RWPE2 (cell line): ENCODE measurements around the gene ARHGAP36.

Source experiments
- ATAC-seq: fragments of 200-7000 bp; cut with Tn5 transposase; 3 replicates; pipeline ENCODE4 v1.9.1; 2021; ENCODE audit warnings: low read depth
- DNase-seq: peaks from one replicate; pipeline ENCODE4 v3.0.0-alpha.2; 2020; ENCODE audit warnings: low spot score
- H3K27ac ChIP-seq: fragments of 450-650 bp; 2 replicates; pipeline ENCODE4 v1.5.1; 2017; ENCODE audit warnings: mild to moderate bottlenecking; ENCODE audit not compliant: poor library complexity, severe bottlenecking
- H3K27me3 ChIP-seq: fragments of 250-450 bp; sonication (Bioruptor Pico); 2 replicates; pipeline ENCODE4 v1.5.1; 2021; ENCODE audit warnings: mild to moderate bottlenecking, moderate library complexity; ENCODE audit not compliant: insufficient read depth, poor library complexity, severe bottlenecking
- H3K36me3 ChIP-seq: fragments of 250-450 bp; sonication (Bioruptor Pico); 2 replicates; pipeline ENCODE4 v1.5.1; 2020; ENCODE audit warnings: low read depth, mild to moderate bottlenecking, moderate library complexity
- H3K4me1 ChIP-seq: fragments of 250-450 bp; sonication (Bioruptor Pico); 2 replicates; pipeline ENCODE4 v1.5.1; 2021; ENCODE audit warnings: mild to moderate bottlenecking, moderate library complexity; ENCODE audit not compliant: insufficient read depth, poor library complexity, severe bottlenecking
- H3K4me3 ChIP-seq: fragments of 250-450 bp; sonication (Bioruptor Pico); 2 replicates; pipeline ENCODE4 v1.5.1; 2021; ENCODE audit warnings: mild to moderate bottlenecking, moderate library complexity; ENCODE audit not compliant: severe bottlenecking
- H3K9me3 ChIP-seq: fragments of 250-450 bp; sonication (Bioruptor Pico); 2 replicates; pipeline ENCODE4 v1.5.1; 2021; ENCODE audit warnings: mild to moderate bottlenecking, moderate library complexity; ENCODE audit not compliant: severe bottlenecking
- CTCF ChIP-seq: fragments of 450-650 bp; IDR thresholded peaks from one replicate; pipeline ENCODE4 v1.5.1; 2017; ENCODE audit warnings: mild to moderate bottlenecking, moderate library complexity; ENCODE audit not compliant: poor library complexity, severe bottlenecking

The ARHGAP36 gene

GRCh38 chrX:131139072-131139471 lies 80.9 kb downstream of the ARHGAP36 start:
- no peaks in the 10 kb centered on the region for H3K4me1 ChIP-seq
- no peak for DNase-seq
- no peaks in the 10 kb centered on the region for H3K36me3 ChIP-seq
- ATAC-seq, result no peak
- TF ChIP-seq CTCF, result no peak
- no peaks in the 10 kb centered on the region for H3K9me3 ChIP-seq
- no peak overlapping the region for H3K4me3 ChIP-seq
- no peak overlapping the region for H3K27ac ChIP-seq
- H3K27me3 ChIP-seq, result no peaks in the 10 kb centered on the region
